Medulla oblongata (tissue), 1 donor: ENCODE results near the gene RUBCN.

Source experiments
- DNase-seq: peaks from one replicate; pipeline ENCODE4 v3.0.0-alpha.2; 2015; ENCODE audit errors: extremely low spot score

The RUBCN gene

GRCh38 chr3:197736491-197737318, at the start of gene RUBCN:
RUBCN (minus strand) TSS chr3:197736904; CDS start chr3:197736719, 185 bp downstream.
- DNase-seq, result peak; percentile 97

DNA sequence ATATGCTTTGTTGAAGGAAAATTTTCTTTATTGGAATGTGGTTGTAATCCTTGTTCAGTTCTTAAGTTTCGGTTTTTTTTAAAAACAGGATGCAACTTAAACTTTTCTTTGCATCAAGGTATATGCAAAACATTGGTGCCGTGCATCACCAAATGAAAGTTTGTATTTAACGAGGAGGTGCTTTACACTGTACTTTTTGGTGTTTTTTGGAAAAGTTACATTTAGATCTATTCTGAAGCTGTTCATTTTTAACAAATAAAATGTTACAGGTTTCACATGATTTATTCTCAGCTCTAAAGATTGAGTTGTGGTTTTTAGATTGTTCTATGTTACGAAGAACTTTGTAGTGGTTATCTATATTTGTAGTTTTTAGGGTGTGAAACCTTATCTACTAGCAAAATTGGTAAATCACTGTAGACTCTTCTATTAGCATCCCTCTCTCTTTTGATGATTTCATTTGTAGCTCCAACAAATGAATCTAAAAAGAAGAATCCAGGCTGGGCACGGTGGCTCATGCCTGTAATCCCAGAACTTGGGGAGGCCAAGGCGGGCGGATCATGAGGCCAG, 47.4 kb upstream of the RUBCN start:
- DNase-seq, result no peak

- DNase-seq, result no peak
Measured at GRCh38 chr3:197782230-197782629, 45.5 kb upstream of the RUBCN start.

GRCh38 chr3:197775317-197775716, 38.6 kb upstream of the RUBCN start:
- no peak for DNase-seq

GRCh38 chr3:197761784-197762183, 25.1 kb upstream of the RUBCN start:
- DNase-seq, result no peak

DNA sequence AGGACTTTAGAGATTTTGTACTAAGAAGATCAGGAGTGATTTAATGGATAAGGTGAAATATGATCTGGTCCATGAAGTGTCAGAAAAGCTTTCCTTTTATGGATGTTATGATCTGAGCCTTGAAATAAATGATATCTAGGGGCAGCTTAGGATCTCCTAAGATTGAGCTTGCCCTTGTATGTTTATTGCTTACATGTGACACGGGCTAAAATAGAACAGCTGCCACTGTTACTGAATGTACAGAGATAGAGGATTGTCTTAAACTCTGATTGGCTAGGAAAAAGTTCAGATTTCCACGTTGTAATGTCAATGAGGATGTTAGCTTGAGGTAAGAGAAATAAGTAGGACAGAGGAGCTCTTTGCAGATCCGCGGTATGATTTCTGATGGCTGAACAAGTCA, 21.8 kb upstream of the RUBCN start:
- DNase-seq, result no peak

- no peak for DNase-seq
Measured at GRCh38 chr3:197756704-197757103, 20.0 kb upstream of the RUBCN start.

DNA sequence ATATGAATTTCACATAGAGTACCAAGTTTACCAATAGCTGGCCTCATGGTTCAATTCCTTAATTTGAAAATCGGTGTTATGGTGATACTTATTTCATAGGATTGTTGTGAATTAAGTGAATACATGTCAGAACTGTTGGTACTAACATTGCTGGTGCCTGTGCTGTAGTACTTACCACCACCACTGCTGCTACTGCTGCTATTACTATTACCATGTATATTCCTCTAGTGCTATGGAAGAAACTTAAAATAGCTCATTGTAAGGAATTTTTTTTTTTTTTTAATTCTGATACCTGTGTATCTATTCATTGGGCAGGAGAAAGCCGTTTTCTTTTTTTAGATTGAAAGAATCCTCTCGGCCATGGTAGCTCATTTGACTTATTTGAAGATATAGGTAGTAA, 16.6 kb upstream of the RUBCN start:
- DNase-seq, result no peak

GRCh38 chr3:197752107-197752506, 15.4 kb upstream of the RUBCN start:
- DNase-seq, result no peak

- DNase-seq, result peak; percentile 45
Measured at GRCh38 chr3:197750858-197751737, 14.4 kb upstream of the RUBCN start.

- peak; percentile 71 for DNase-seq
Measured at GRCh38 chr3:197750396-197750831, 13.7 kb upstream of the RUBCN start.

DNA sequence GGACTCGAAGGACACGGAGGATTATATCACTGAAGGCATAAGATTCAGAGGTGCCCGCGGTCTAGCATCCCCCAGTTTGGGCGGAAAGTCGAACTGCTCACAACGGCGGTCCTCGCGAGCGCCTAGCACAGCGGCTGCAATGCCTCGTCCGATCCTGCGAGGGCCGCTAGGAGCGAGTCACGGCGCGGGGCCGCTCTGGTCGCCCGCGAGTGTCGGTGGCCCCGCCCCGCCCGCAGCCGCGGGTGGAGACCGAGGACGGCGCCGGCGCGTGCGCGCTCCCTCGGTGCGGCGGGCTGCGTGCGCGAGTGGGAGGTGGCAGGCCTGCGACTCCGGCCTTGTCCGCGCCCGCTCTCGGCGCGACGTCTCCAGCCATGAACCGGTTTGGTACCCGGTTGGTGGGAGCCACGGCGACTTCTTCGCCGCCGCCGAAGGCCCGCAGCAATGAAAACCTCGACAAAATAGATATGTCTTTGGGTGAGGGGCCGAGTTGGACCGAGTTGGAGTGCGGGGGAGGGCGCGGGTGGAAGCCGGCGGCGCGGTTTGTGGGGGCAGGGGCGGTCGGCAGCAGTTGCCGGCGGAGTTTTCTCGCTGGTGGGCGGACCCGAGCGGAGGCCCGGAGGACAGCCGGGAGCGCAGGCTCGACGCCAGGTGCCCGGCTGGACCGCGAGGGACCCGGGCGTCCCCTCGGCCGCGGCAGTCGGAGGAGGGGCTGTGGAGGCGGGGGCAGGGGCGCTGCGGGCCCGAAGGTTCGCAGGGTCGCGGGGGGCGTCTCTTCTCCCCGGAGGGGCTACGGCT, 13.1 kb upstream of the RUBCN start, which contains the start of gene FYTTD1:
TSS of gene FYTTD1 (plus strand) at position 283 of the 795 bp plus-strand sequence. CDS start at position 372, 89 bp downstream.
- DNase-seq, result peak; percentile 95

- peak; percentile 63 for DNase-seq
Measured at GRCh38 chr3:197749315-197749600, 12.6 kb upstream of the RUBCN start.

- DNase-seq, result no peak
Measured at GRCh38 chr3:197748597-197749314, 12.1 kb upstream of the RUBCN start.

DNA sequence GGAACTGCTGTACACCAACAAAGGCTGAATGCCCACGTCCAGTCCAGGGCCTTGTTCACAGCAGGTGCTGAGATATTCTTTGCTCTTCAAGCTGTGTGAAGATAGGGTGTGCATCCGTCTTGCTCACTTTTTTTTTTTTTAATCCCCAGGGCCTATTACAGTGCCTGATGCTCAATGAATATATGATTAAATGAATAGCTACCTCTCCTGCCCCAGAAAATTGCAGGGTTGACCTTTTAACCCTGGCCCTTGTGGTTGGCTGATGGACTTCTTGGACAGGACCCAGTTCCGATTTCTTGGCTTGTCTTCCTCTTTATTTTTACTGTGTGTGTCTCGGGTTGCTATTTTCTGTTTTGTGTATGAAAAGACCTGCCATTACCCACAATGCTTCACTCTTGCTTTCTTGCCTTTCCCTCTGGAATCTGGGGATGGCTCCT, 10.1 kb upstream of the RUBCN start:
- DNase-seq, result peak; percentile 64

DNA sequence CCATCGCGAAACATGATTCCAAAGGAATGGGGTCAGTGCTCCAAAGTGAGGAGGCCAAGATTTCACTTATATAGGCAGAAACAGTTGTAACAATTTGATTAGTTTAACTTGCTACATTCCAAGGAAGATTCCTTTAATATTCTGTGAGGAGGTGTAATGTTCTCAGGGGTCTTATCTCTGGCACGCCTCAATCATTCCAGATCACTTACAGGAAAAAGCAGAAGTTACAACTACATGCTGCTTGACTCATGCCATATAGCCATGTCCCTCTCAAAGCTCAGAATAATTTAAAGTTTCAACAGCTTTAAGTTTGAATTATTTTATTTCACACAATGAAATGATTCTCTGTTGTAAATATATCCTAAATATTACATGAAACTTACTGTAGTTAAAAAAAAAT, 9.5 kb upstream of the RUBCN start:
- DNase-seq, result no peak

DNA sequence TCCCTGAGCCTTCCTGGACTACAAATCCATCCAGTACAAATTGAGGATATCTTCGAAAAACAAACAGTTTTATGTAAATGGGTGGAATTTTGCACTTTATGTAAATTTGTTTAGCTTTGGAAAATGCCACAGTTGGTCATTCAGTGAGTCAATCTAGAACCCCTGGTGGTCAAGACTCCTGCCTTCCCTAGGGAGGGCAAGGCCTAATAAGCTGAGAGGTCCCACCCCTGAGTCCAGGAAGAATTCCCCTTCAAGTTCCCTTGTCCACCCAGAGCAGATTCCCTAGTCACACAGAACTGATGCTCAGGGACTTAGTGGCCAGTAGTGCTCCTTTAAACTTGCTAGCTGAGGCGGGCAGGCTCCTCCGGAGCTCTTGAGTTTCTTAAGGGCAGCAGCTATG, 6.1 kb upstream of the RUBCN start:
- DNase-seq, result no peak

DNA sequence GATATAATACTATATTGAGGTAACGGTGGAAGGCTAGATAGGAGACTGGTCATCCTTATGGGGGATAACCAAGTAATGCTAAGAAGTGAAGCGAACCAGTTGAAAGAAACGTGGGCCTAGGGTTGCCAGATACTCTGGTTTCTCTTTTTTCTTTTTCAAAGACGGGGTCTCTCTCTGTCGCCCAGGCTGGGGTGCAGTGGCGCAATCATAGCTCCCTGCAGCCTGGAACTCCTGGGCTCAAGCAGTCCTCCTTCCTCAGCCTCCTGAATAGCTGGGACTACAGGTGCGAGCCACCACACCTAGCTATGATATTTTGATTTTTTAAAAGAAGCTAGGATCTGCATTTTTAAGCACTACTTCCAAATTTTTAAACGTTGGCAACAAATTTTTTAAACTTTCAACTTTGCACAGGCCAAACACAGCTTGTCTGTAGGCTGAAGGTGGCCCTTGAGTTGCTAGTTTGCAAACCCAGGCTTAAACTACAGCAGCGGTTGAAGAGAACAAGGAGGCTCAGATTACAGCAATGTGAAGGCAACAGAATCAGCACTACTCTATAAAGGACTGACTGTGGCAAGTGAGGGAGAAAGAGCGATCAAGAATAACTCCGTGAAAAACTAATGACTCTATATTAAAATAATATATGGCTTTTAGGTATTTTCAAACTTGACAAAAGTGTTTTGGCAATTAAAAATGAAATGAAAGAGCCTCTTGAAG, 1.2 kb upstream of the RUBCN start:
- no peak for DNase-seq

DNA sequence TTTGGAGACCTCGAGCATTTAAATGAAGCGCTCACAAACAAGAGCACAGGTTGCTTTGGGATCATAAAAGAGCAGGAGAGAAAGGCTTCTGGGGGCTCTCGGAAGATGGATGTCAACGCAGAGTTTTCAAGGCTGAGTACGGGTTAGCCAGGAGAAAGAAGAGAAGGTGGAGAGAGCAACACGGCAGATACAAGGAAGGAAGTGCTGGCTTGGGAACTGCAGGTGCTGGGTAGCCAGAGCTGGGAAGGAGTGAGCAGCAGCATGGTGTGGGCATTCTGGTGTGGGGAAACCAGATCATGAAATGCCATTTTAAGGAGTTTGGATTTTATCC, 580 bp upstream of the RUBCN start:
- no peak for DNase-seq

- no peak for DNase-seq
Measured at GRCh38 chr3:197736010-197736490, 654 bp downstream of the RUBCN start.
